ENCODE measurements around the gene KLHDC8B.
A peak's percentile ranks its signal among the peaks of the same experiment; 100 is the strongest.
"Not testable (repeated sequence)": the region's sequence is repeated elsewhere in the genome, so short reads cannot be mapped to it uniquely, and the experiment has no call there.

Gene KLHDC8B

GRCh38 chr3:49177073-49177472 is 5.7 kb downstream of the KLHDC8B start:
- no peak for DNase-seq (ENCODE audit: low read depth in 1 of 2, low spot score in 1 of 2)
- in situ Hi-C loops (cut with HindIII; ENCODE audit: low pct_unique_long_range_greater_than_20kb, low sequenced_read_pairs) = no loop called here
- no peak for TF ChIP-seq JUND (IDR thresholded peaks at IDR 0.05; ENCODE audit: low read depth)

- peak in 1 of 2 experiments; percentile 25 for DNase-seq (ENCODE audit: low read depth in 1 of 2, low spot score in 1 of 2)
- in situ Hi-C loops (cut with HindIII; ENCODE audit: low pct_unique_long_range_greater_than_20kb, low sequenced_read_pairs) = no loop called here
- no peak for TF ChIP-seq JUND (IDR thresholded peaks at IDR 0.05; ENCODE audit: low read depth)
These were observed 8.7 kb downstream of the KLHDC8B start for GRCh38 chr3:49180116-49180515.

- in situ Hi-C loops (cut with HindIII; ENCODE audit: low pct_unique_long_range_greater_than_20kb, low sequenced_read_pairs) = no loop called here
- no peak for TF ChIP-seq JUND (IDR thresholded peaks at IDR 0.05; ENCODE audit: low read depth)
- DNase-seq (ENCODE audit: low read depth in 1 of 2, low spot score in 1 of 2) = no peak
These were observed 10.0 kb downstream of the KLHDC8B start for GRCh38 chr3:49181351-49181750.

GRCh38 chr3:49182682-49183081 is 11.3 kb downstream of the KLHDC8B start:
- no peak for TF ChIP-seq JUND (IDR thresholded peaks at IDR 0.05; ENCODE audit: low read depth)
- in situ Hi-C loops (cut with HindIII; ENCODE audit: low pct_unique_long_range_greater_than_20kb, low sequenced_read_pairs) = no loop called here
- no peak for DNase-seq (ENCODE audit: low read depth in 1 of 2, low spot score in 1 of 2)

DNA sequence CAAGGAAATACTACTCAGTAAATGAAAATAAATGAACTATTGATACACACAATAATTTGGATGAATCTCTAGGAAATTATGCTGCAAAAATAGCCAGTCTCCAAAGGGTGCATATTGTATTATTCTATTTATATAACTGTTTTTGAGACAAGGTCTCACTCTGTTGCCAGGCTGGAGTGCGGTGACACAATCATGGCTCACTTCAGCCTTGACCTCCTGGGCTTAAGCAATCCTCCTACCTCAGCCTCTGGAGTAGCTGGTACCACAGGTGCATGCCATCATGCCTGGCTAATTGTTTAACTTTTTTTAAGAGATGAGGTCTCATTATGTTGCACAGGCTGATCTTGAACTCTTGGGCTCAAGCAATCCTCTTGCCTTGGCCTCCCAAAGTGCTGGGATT is 12.5 kb downstream of the KLHDC8B start:
- TF ChIP-seq JUND (IDR thresholded peaks at IDR 0.05; ENCODE audit: low read depth) = no peak
- in situ Hi-C loops (cut with HindIII; ENCODE audit: low pct_unique_long_range_greater_than_20kb, low sequenced_read_pairs) = no loop called here
- DNase-seq (ENCODE audit: low read depth in 1 of 2, low spot score in 1 of 2) = no peak

GRCh38 chr3:49191741-49192140 is 20.3 kb downstream of the KLHDC8B start:
- no peak for TF ChIP-seq JUND (IDR thresholded peaks at IDR 0.05; ENCODE audit: low read depth)
- in situ Hi-C loops (cut with HindIII; ENCODE audit: low pct_unique_long_range_greater_than_20kb, low sequenced_read_pairs) = no loop called here
- DNase-seq (ENCODE audit: low read depth in 1 of 2, low spot score in 1 of 2) = no peak

GRCh38 chr3:49198161-49198560 is 26.8 kb downstream of the KLHDC8B start:
- TF ChIP-seq JUND (IDR thresholded peaks at IDR 0.05; ENCODE audit: low read depth) = no peak
- DNase-seq (ENCODE audit: low read depth in 1 of 2, low spot score in 1 of 2) = no peak
- in situ Hi-C loops (cut with HindIII; ENCODE audit: low pct_unique_long_range_greater_than_20kb, low sequenced_read_pairs) = no loop called here

DNA sequence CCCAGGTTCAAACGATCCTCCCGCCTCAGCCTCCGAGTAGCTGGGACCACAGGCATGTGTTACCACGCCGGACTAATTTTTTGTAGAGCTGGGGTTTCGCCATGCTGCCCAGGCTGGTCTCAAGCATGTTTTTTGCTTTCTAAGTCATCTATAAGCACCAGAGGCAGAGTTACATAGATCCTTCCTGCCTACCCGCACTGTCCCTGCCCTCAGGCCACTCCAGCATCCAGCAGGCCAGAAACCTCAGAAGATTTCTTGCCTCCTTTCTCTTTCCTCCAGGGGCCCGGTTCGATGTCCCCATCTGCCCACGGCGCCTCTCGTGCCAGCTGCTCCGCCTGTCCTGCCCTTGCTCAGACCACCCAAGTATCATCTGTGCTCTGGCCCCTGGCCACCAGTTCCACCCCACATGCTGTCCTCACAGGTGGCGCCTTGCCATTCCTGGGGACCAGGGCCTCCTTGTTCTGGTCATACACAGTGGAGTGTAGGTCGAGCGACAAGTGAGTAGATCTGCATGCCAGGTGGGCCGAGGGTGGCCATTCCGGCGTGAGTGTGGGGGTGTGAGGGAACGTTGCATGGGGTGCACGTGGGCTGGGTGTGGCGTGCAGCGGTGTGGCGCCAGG is 27.3 kb downstream of the KLHDC8B start:
- DNase-seq (ENCODE audit: low read depth in 1 of 2, low spot score in 1 of 2) = no peak
- TF ChIP-seq JUND (IDR thresholded peaks at IDR 0.05; ENCODE audit: low read depth) = no peak
- in situ Hi-C loops (cut with HindIII; ENCODE audit: low pct_unique_long_range_greater_than_20kb, low sequenced_read_pairs) = no loop called here

GRCh38 chr3:49199239-49199899 is 28.0 kb downstream of the KLHDC8B start:
- in situ Hi-C loops (cut with HindIII; ENCODE audit: low pct_unique_long_range_greater_than_20kb, low sequenced_read_pairs) = no loop called here
- TF ChIP-seq JUND (IDR thresholded peaks at IDR 0.05; ENCODE audit: low read depth) = no peak
- DNase-seq (ENCODE audit: low read depth in 1 of 2, low spot score in 1 of 2) = no peak

DNA sequence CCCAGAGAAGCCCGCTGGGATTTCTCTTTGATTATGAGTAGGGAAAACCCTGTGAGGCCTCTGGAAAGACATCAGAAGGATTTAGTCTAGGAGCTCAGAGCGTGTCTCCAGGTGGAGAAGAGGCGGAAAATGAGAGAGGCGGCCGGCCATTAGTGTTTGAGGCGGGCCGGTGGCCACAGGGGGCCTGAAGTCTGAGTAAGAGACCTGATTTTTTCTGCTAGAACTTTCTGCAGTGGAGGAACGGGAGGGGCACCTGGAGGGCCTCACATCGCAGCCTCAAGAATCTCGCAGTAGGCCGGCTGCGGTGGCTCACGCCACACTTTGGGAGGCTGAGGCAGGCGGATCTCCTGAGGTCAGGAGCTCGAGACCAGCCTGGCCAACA is 28.5 kb downstream of the KLHDC8B start:
- in situ Hi-C loops (cut with HindIII; ENCODE audit: low pct_unique_long_range_greater_than_20kb, low sequenced_read_pairs) = no loop called here
- no peak for TF ChIP-seq JUND (IDR thresholded peaks at IDR 0.05; ENCODE audit: low read depth)
- no peak for DNase-seq (ENCODE audit: low read depth in 1 of 2, low spot score in 1 of 2)

DNA sequence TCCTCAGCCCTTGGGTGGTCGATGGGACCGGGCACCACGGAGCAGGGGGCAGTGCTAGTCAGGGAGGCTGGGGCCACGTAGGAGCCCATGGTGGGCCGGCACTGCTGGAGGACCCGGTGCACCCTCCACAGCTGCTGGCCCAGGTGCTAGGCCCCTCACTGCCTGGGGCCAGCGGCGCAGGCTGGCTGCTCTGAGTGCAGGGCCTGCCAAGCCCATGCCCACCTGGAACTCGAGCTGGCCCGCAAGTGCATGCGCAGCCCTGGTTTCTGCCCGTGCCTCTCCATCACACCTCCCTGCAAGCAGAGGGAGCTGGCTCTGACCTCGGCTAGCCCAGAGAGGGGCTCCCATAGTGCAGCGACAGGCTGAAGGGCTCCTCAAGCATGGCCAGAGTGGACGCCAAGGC is 42.1 kb downstream of the KLHDC8B start:
- in situ Hi-C loops (cut with HindIII; ENCODE audit: low pct_unique_long_range_greater_than_20kb, low sequenced_read_pairs) = no loop called here
- TF ChIP-seq JUND (IDR thresholded peaks at IDR 0.05; ENCODE audit: low read depth) = no peak

GRCh38 chr3:49213998-49214397 is 42.6 kb downstream of the KLHDC8B start:
- no peak for TF ChIP-seq JUND (IDR thresholded peaks at IDR 0.05; ENCODE audit: low read depth)
- DNase-seq (ENCODE audit: low read depth in 1 of 2, low spot score in 1 of 2) = no peak

More for the DNA sequence above, 42.1 kb downstream of the KLHDC8B start:
- DNase-seq (ENCODE audit: low read depth in 1 of 2, low spot score in 1 of 2) = no peak

GRCh38 chr3:49216687-49217086 is 45.3 kb downstream of the KLHDC8B start:
- in situ Hi-C loops (cut with HindIII; ENCODE audit: low pct_unique_long_range_greater_than_20kb, low sequenced_read_pairs); DNase-seq (ENCODE audit: low read depth in 1 of 2, low spot score in 1 of 2): not testable (repeated sequence)

More at GRCh38 chr3:49213998-49214397, 42.6 kb downstream of the KLHDC8B start:
- in situ Hi-C loops (cut with HindIII; ENCODE audit: low pct_unique_long_range_greater_than_20kb, low sequenced_read_pairs) = no loop called here

DNA sequence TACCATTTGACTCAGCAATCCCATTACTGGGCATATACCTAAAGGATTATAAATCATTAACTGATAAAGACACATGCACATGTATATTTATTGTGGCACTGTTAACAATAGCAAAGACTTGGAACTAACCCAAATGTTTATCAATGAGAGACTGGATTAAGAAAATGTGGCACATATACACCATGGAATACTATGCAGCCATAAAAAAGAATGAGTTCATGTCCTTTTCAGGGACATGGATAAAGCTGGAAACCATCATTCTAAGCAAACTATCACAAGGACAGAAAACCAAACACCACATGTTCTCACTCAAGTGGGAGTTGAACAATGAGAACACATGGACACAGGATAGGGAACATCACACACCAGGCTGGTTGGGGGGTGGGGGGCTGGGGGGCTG is 45.7 kb downstream of the KLHDC8B start:
- in situ Hi-C loops (cut with HindIII; ENCODE audit: low pct_unique_long_range_greater_than_20kb, low sequenced_read_pairs) = not testable (repeated sequence)

More for the DNA sequence above, 45.7 kb downstream of the KLHDC8B start:
- DNase-seq (ENCODE audit: low read depth in 1 of 2, low spot score in 1 of 2) = not testable (repeated sequence)

Measured in T47D (cell line).